Fibroblast of skin of back (primary cell): ENCODE results near the gene ANKS1B.

ENCODE experiments used
- DNase-seq: peaks from one replicate; pipeline ENCODE4 v3.0.0-alpha.2; 2013

Gene ANKS1B

DNA sequence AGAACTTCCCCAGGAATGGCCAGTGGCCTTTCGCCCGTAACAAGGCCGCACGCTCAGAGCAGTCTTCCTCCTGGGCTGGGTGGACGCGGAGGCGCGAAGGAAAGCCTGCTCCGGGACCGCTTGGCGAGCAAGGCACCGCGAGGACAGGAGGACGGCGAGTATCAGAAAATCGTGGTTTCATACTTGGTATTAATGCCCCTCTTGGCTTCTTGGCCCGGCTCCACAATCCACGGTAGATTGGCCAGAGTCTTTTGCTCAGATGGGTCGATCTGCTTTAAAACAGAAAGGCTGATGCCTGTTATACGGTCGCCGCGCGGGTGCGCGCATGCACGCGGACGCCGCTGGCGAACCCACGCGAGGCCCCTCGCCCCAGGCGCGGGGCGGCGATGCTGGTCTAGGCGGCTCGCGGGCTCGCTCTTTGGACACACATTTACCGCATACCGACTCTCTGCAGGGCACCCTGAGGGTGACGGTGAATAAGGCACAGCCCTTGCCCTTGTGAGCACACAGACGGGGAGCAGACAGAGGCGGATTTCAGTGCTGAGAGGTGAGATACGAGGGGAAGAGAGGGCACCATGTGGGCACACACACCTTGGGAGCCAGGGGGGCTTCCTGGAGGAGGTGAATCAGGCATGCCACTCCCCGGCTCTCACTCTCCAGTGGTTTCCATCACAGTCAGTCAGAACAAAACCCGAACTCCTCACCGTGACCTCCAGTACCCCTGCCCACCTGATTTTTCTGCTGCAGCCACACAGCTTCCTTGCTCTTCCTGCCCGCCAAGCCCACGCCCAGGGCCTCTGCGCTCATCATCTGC is 1239.0 kb downstream of the ANKS1B start:
- DNase-seq: no peak

DNA sequence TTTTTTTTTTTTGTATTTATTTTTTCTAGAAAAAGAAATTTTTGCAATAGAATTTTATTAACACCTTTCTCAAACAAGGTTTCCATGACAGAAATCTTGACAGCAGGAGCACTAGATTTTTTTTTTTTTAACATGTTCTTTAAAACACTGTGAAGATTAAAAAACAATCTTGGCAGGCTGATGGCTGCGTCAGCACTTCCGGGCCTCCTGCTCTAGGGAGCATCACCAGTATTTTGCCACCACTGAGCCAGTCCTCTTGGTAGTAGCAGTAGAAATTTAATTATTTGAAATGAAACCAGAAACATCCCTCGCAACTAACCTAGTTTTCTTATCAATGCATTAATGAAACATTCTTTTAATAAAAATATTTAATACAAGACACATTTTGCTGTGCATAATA is 1240.1 kb downstream of the ANKS1B start:
- no peak for DNase-seq

DNA sequence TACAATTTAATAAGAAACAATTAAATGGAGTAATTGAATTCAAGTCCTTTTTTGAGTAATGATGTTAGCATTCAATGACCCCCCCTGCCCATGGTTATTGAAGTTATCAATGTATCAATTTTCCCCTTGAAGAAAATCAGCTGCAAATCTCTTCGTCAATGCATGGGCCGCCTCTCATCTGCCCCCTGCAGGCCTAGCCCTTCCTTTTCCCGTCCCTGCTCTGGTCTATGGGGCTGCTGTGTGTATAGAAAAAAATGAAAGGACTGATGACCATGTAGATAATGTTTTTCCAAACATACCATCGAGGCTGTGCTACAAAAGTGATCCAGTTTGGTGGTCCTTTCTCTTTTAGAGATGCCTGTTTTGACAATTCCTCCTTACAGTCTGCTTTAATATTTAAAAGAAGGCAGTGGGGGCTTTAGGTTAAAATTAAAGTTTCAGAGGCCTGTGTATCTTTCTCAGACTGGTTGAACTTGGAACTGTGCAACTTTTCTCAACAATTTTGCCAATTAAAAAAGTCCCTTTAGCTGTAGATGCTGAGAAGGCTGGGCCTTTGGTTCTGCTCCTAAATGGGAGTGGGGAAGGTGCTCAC is 1241.3 kb downstream of the ANKS1B start:
- no peak for DNase-seq

DNA sequence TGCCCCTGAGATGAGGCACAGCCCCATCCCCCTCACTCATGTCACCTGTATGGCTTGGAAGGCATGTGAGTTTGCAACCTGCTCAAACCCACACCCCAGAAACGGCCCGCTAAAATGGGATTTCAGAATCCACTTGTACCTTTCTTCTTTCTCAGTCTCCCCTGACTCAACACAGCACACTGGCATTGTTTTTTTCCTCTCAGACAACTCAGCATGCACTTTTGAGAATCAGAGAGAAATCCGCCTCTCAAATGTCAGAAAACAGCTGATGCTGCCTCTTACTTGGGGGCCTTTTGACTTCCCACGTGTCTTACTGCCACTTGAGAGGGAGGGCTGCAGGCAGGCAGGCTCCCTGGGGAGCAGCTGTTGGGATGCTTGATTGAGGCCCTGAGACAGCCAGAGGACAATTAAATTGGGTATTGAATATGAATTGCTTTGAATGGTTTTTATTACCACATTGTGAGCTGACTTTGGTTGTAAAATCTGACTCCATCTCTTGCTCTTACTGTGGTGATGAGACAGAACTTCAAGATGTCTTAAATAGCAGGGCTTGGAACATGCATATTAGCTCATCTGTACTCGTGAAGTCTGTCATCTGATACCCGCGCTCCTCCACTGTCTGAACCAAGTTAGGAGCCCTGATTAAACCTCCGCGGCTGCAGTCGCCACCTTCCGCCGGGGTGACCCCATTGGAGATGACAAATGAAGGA is 1243.0 kb downstream of the ANKS1B start:
- DNase-seq: no peak

DNA sequence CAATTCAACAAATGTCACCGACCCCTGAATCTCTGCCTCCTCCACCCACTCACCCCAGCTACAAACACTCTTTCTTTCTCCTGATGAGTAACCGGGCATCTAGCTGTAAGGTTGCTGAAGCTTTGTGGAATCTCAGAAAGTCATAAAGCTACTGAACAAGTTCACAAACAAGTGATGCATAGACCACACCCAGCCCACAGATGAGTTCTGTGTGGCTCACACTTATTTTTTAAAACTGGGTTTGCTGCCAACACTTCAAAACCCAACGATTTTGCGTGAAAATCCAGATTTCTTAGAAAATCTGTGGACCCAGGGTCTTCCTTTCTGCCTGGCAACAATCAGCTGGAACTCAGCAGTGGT is 1243.6 kb downstream of the ANKS1B start:
- DNase-seq: no peak

DNA sequence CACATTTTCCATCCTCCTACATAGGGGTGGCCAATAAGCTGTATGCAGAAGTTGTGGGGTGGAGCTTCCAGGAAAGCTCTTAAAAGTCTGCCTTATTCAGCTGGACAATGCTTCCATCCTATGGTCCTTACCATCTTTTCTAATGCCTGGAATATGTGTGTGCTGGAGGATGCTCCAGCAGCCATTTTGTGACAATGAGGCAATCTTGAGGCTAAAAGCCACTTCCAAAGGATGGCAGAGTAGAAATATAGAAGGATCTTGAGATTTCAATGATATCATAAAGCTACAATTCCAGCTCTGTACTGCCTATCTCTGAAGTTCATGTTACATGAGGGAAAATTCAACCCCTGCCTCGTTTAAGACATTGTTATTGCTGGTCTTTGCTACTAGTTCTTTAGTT is 1244.0 kb downstream of the ANKS1B start:
- no peak for DNase-seq

DNA sequence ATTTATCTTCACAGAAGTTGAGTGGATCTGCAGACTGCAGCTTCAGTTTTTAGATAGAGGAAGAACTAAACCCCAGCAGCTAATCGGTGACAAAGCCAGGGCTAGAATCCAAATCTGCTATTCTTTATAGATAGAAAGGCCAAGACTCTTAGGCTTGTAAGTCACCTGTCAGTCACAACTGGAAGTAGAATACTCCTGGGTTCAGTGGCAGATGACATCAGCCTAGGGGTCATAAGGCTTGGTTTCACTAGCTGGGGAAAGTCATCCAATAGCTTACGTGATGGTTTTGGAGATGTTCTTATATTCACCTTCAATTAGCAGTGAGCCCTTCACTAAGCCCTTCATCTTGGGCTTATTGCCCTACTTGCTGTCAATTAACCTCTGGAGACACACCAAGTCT is 1246.2 kb downstream of the ANKS1B start:
- DNase-seq: no peak

DNA sequence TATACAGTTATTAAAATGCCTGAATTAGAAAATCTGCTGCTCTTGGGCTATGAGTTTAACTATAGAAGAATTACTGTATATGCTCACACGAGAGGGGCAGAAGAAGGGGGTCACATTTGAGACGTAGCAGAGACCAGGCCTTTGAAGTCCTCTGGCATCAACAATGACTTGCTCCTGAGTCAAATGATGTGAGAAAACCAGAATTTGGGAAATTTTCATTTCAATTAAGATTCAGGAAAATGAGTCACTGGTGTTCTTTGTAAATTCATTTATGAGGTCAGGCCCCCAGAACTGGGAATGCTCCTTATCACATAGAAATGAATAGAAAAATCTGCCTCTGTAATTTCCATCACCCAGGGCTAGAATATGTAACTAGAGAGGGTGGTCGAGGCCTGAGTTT is 1246.7 kb downstream of the ANKS1B start:
- DNase-seq: no peak

DNA sequence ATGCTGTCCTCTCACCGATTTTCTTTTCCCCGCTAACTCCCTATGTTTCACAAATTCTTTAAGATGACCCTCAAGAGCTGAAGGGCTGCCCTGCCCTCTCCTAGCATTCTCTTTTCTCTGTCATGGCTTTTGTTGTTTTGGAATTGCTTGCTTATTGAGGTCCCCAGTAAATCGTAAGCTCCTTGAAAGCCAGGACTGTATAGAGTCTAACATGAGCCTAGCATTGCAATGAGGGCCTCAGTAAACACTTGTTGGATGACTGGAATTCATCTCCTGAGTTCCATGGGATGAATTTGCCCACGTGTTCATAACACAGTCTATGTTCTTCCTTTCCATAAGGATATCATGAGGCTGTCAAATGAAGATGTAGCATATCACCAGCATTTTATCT is 1247.4 kb downstream of the ANKS1B start:
- no peak for DNase-seq

DNA sequence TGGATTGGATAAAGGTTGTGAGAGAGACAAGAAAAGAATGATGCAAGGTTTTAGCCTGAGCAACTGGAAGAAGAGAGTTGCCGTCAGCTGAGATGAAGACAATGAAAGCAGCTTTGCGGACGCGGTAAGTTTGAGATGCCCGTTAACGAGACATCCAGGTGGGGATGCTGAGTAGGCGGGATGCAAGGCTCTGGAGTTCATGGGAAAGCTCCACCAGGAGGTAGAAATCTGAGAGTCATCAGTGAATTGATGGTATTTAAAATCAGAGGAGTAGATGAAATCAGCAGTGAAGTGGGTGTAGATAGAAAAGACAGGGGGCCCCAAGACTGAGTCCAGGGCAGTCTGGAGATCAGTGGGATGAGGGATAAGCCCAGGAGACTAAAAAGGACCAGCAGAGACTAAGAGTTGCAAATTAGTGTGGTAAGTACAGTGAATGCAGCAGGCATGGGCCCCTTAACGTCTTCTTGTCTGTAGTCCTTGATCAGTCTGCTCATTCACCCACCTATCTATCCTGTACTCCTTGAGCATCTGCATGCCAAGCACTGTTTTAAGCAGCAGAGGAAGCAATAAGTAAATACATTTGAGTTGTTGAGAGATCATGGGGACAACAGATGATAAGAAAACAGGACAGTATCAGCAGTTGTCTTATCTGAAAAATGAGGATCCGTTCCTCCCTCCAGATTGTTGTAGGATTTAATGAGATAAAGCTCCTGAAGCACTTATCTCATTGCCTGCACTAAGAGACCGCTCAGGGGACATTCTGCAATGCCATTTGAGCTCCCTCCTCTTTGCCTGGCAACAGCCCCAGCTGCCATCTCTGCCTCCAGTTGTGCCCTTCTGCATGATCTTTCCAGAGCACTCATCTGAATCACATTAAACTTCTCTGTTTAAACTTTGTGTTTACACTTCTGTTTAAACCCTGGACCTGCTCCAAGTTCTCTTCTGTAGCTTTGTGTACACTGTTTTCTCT is 1248.1 kb downstream of the ANKS1B start:
- DNase-seq: no peak

DNA sequence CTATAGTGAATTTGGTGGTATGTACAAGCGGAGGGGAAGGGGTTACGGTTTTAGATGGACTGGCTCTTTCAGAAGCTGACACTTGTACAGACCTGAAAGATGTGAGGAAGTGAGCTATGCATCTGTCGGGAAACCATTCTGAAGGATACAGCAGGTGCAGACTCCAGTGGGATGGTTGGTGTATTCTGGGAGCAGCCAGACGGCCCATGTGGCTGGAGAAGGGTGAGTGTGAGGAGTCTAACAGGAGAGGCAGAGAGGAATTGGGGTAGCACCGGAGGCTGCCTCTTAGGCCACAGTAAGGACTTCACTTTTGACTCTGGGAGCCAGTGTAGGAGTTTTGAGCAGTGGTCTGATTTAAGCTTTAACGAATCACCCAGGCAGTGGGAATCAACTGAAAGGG is 1248.9 kb downstream of the ANKS1B start:
- no peak for DNase-seq

DNA sequence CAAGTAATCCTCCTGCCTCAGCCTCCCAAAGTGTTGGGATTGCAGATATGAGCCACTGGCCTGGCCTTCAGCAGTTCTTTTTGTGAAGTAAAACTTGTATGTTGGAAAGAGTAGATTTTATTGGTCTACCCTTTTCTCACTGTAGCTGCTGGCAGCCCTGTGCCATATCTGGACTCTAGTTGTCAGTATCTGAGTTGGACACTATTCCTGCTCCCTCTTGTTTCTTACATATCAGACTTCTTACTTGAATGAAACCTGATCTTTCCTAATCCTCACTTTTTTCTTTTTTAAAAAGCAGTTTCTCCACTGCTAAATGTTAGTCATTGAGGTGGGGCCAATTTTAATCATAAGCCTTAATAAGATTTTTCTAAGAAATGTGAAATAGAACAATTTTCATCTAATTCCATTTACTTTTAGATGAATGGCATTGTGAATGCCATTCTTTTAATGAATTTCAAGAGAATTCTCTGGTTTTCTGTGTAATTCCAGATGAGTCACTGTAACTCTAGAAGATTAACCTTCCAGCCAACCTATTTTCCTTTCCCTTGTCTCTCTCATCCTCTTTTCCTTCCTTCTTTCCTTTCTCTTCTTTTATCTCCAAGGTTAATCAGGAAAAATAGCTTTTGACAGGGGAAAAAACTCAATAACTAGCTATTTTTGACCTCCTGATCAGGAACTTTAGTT is 1250.9 kb downstream of the ANKS1B start:
- no peak for DNase-seq

DNA sequence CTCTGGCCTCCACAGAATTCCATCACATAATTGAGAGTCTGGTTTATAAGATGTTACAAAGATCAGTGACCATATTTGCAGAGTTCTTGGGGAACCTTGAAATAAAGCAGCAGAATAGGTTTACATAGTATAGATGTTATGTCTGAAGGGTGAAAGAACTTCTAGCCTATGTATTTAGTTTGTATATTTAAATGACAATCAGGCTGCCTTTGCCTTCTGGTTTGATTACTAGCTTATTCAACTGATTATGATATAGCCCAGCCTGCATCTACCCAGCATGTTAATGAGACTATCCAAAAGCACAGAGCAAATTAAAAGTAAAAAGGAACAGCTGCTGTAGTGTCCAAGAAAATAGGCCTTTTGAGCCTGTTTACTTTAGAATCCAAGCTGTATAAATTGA is 1254.3 kb downstream of the ANKS1B start:
- DNase-seq: no peak

DNA sequence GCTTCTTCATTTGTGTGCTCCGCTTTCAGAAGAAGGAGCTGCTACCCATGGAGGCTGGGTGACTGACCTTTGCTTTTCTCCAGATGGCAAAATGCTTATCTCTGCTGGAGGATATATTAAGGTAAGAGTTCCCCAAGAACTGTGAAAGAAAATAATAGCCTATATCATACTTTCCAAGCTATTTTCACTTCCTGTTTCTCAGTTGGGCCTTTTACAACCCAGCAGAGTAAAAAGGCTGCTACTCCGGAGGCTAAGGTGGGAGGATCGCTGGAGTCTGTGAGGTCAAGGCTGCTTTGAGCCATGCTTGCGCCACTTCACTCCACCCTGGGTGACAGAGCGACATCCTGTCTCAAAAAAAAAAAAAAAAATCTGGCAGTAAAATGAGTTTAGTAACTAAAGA is 1257.5 kb downstream of the ANKS1B start:
- no peak for DNase-seq

DNA sequence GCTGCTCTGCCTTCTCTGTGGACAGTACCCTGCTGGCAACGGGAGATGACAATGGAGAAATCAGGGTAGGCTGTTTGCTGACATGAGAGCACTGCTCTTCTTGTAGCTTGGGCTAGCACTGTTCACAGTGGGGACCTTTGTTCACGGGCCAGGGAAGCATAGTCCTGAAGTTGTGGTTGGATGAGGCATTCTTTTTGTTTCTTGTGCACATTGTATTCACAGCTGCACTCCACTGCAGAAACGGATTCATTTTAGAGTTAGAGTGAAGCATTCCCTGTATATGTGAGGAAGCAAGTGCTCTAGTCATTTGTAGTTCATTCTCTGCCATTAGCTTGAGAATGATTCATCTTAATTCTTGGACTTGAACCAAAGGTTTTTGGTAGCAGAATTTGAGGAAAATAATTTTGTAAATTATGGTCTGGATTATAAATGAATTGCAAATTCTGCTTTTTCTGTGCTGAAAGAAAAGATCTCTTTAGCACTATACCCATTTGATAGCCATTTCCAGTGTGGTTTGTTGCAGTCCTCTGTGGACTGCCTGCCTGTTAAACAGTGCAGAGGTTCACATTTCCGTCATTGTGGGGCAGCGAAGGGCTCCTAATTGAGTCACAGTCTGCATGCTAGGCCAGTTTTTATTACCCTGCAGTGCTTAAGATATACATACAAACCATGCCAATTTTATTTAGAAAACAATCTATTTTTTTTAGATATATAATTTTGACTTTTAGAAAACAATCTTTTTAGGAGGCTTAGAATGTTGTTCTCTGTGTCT is 1259.1 kb downstream of the ANKS1B start:
- DNase-seq: peak; percentile 62

DNA sequence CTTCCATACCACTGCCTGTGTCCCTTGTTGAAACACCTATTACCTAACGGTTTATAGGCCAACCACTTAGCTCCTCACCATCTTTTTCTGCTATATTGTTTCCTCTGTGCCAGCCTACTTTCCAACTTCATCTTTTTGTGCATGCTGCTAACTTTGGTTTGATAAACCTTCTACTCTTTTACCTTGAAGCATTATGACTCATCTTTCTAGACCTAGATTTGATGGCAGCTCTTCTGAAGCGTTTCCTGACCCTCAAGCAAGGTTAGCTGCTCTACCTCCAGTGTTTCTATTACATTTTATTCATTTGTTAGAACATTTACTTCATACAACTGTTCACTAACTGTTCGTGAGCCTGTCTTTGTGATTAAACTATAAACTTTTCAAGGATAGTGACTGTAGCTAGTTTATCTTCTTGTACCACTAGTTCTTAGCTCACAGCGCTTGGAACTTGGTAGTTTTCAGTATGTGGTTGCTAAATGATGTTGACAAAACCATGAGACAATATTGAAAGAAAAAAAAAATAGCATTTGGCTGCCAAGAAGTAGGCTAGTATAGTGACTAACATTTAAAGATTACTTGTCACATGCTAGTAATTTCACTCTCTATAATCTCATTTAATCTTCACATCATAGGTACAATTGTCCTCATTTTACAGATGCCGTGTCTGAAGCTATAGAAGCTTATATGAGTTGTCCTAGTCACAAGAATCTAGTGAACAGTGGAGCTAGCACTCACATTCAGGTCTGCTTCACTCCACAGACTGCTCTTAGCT is 1260.2 kb downstream of the ANKS1B start:
- no peak for DNase-seq

DNA sequence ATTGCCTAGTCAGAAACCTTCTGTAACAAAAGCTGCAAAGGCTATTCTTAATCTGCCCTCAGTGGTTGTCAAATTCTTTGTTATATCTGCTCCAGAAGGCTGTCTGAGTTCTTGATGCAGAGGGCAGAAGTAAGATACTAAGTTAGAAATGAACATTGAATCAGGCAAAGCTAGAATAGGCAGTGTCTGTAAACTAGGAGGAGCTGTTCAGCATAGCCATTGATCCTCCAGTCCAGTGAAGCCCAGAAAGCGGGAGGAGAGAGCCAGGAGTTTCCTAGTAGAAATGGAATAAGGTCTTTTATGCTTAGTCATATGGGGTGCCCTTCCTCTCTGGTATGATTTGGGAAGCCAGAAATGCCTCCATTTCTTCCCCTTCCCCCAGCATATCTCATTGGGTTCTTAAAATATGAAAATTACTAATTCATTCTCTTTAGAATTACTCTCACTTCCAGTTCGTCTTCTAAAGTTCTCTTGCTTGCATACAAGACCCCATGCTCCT is 1263.5 kb downstream of the ANKS1B start:
- no peak for DNase-seq

DNA sequence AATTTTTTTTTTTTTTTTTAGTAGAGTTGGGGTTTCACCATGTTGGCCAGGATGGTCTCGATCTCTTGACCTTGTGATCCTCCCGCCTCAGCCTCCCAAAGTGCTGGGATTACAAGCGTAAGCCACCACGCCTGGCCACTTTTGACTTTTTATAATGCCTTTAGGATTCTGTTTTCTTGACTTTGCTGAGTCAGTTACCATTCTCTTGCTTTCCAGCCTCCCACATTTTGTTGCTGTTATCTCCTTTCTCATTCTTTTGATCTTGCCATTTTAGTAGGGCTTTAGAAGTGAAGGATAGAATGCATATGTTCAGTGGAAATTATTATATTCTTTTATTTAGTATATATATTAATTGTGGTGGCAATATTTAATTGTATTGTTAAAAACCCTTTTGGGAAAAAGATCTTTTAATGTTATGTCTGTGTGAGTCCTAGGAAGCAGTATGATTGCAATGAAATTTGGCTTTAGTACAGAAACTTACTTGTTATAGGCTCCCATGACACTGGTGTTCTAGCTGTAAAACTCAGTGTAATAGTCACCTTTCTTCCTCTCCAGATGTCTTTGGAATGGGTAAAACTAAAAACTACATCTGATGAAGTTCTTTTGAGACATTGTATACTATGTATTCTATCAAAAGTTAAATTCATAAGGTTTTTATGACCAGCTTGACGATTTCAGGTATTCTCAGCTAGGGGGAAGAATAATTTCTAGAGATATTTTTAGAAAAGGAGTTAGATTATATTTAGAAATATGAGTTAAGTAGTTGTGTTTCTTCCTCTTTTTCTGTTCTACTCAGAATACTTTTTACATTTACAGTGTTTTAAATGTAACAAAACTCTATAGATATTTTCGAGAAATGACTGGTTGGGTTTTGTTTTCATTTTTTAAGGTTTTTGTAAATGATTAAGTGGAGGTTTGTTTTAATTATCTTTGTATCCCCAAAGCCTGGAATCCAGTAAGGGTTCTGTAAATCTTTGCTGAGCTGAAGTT is 1264.9 kb downstream of the ANKS1B start:
- no peak for DNase-seq

DNA sequence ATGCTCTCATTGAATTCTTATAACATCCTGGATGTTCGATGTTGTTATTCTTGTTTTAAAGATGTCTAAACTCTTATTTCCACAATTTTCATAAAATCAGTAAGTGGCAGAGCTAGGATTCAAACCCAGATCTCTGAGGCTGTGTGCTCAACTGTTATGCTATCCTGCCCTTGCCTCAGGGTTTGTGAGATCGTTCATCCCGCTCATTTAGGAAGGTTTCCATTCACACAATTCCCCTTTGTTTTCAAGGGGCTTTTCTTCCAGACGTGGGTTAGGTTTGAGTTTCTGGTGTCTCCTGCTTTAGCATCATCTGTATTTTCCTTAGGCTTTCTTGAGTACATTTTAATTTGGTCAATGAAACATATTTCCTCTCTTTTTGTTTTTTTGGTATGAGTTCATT is 1270.3 kb downstream of the ANKS1B start:
- no peak for DNase-seq
